ENCODE results near the gene HGFAC.

HGFAC gene

DNA sequence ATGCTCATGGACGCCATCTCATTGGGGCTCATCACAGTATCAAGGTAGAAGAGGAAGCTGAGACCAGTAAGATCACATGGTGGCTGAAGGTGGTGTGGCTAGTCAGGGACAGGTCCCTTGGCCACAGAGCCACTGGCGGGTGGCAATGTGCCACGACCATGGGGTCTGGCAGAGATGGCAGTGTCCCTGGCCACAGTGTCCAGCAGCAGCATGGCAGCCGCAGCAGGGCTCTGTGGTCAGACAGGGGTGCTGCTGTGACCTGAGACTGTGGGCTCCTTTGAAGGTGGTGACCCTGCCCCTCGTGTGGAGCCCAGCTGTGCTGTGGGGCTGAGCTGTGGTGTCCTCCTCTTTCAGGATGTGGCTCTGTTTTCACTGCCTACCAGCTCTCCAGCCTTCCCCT lies 19.2 kb downstream of the HGFAC start:
- Histone ChIP-seq H3K27me3 (ENCODE audit: insufficient read depth, poor library complexity, severe bottlenecking) (peaks cover 24% of the 10 kb centered on the region), H3K4me3 (ENCODE audit: severe bottlenecking) (no peak overlapping the region), H3K4me1 (ENCODE audit: insufficient read depth, poor library complexity, severe bottlenecking) (peaks cover 8% of the 10 kb centered on the region), H3K27ac (ENCODE audit: poor library complexity, severe bottlenecking) (no peak overlapping the region), H3K9me3 (ENCODE audit: severe bottlenecking) (no peaks in the 10 kb centered on the region), H3K36me3 (ENCODE audit: low read depth) (no peaks in the 10 kb centered on the region)
- TF ChIP-seq, protein P1, sequence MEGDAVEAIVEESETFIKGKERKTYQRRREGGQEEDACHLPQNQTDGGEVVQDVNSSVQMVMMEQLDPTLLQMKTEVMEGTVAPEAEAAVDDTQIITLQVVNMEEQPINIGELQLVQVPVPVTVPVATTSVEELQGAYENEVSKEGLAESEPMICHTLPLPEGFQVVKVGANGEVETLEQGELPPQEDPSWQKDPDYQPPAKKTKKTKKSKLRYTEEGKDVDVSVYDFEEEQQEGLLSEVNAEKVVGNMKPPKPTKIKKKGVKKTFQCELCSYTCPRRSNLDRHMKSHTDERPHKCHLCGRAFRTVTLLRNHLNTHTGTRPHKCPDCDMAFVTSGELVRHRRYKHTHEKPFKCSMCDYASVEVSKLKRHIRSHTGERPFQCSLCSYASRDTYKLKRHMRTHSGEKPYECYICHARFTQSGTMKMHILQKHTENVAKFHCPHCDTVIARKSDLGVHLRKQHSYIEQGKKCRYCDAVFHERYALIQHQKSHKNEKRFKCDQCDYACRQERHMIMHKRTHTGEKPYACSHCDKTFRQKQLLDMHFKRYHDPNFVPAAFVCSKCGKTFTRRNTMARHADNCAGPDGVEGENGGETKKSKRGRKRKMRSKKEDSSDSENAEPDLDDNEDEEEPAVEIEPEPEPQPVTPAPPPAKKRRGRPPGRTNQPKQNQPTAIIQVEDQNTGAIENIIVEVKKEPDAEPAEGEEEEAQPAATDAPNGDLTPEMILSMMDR (IDR thresholded peaks at IDR 0.05; ENCODE audit: poor library complexity, severe bottlenecking): no peak
- ATAC-seq (ENCODE audit: low read depth) (no peak), DNase-seq (ENCODE audit: low spot score) (no peak)

- Histone ChIP-seq H3K4me1 (ENCODE audit: insufficient read depth, poor library complexity, severe bottlenecking) (peaks cover 8% of the 10 kb centered on the region), H3K27ac (ENCODE audit: poor library complexity, severe bottlenecking) (no peak overlapping the region), H3K4me3 (ENCODE audit: severe bottlenecking) (no peak overlapping the region), H3K9me3 (ENCODE audit: severe bottlenecking) (no peaks in the 10 kb centered on the region), H3K27me3 (ENCODE audit: insufficient read depth, poor library complexity, severe bottlenecking) (peaks cover 24% of the 10 kb centered on the region), H3K36me3 (ENCODE audit: low read depth) (no peaks in the 10 kb centered on the region)
- DNase-seq (ENCODE audit: low spot score) (no peak), ATAC-seq (ENCODE audit: low read depth) (peak; percentile 93)
- TF ChIP-seq, protein P1 (IDR thresholded peaks at IDR 0.05; ENCODE audit: poor library complexity, severe bottlenecking): no peak
Measured at GRCh38 chr4:3461515-3462291, 19.9 kb downstream of the HGFAC start.

DNA sequence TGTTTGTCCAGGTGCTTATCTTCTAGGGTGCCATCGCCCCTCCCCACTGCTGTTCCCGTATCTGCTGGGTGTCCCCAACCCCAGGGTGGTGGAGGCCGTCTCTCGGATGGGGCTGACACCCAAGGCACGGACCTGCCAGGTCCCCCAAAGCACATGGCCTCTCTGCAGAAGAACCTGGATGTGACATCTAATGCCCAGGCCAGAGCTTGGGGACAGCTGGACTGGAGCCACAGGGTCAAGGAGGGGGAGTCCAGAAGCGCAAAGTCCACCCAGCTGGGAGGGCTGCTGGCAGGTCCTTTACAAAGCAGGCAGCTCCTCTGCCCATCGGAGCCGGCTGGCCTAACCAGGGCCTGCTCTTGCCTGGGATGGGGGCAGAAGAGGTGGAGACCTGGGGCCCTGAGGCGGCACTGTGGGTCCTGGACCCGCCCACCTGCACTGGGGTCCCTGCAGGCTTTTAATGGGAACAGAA lies 20.6 kb downstream of the HGFAC start:
- H3K36me3 ChIP-seq (ENCODE audit: low read depth): no peaks in the 10 kb centered on the region
- H3K27ac ChIP-seq (ENCODE audit: poor library complexity, severe bottlenecking): no peak overlapping the region
- DNase-seq (ENCODE audit: low spot score) (no peak), ATAC-seq (ENCODE audit: low read depth) (no peak)
- TF ChIP-seq, protein P1 (IDR thresholded peaks at IDR 0.05; ENCODE audit: poor library complexity, severe bottlenecking): no peak
- H3K4me1 ChIP-seq (ENCODE audit: insufficient read depth, poor library complexity, severe bottlenecking): peaks cover 8% of the 10 kb centered on the region
- no peak overlapping the region for H3K4me3 ChIP-seq (ENCODE audit: severe bottlenecking)
- peaks cover 24% of the 10 kb centered on the region for H3K27me3 ChIP-seq (ENCODE audit: insufficient read depth, poor library complexity, severe bottlenecking)
- no peaks in the 10 kb centered on the region for H3K9me3 ChIP-seq (ENCODE audit: severe bottlenecking)

GRCh38 chr4:3462790-3463415 lies 21.1 kb downstream of the HGFAC start, which contains the start of gene DOK7:
TSS of gene DOK7 (plus strand) at chr4:3463306. CDS start at chr4:3463376, 70 bp downstream.
- no peak for DNase-seq (ENCODE audit: low spot score)
- Histone ChIP-seq H3K27ac (ENCODE audit: poor library complexity, severe bottlenecking) (no peak within 1 kb of the TSS), H3K27me3 (ENCODE audit: insufficient read depth, poor library complexity, severe bottlenecking) (peaks cover 24% of the 10 kb centered on the region), H3K4me3 (ENCODE audit: severe bottlenecking) (no peak within 1 kb of the TSS), H3K4me1 (ENCODE audit: insufficient read depth, poor library complexity, severe bottlenecking) (peaks cover 8% of the 10 kb centered on the region), H3K36me3 (ENCODE audit: low read depth) (no peaks in the 10 kb centered on the region), H3K9me3 (ENCODE audit: severe bottlenecking) (no peaks in the 10 kb centered on the region)
- ATAC-seq (ENCODE audit: low read depth): no peak
- TF ChIP-seq, protein P1 (IDR thresholded peaks at IDR 0.05; ENCODE audit: poor library complexity, severe bottlenecking): no peak
